ENCODE measurements around the gene SCGB1A1. TPM values are rescaled to one million over a fixed set of nuclear protein-coding genes. Genes with fewer than 3 reads are reported as not detected.
"Not testable (repeated sequence)": the region's sequence is repeated elsewhere in the genome, so short reads cannot be mapped to it uniquely, and the experiment has no call there.

SCGB1A1 gene
- total RNA-seq, 1 donor from 2014 or later = 0.48 TPM

GRCh38 chr11:62421996-62422395 is 3.2 kb downstream of the SCGB1A1 start:
- ATAC-seq = no peak

- no peak for ATAC-seq
Observed at GRCh38 chr11:62423012-62423411, 4.2 kb downstream of the SCGB1A1 start.

- no peak for ATAC-seq
Observed at GRCh38 chr11:62427630-62428233, 8.9 kb downstream of the SCGB1A1 start.

GRCh38 chr11:62428871-62429560 is 10.2 kb downstream of the SCGB1A1 start:
- ATAC-seq = no peak

GRCh38 chr11:62430425-62430824 is 11.6 kb downstream of the SCGB1A1 start:
- no peak for ATAC-seq

- ATAC-seq = no peak
Observed at GRCh38 chr11:62431171-62431901, 12.5 kb downstream of the SCGB1A1 start.

- no peak for ATAC-seq
Observed at GRCh38 chr11:62432695-62433094, 13.9 kb downstream of the SCGB1A1 start.

- ATAC-seq = no peak
Observed at GRCh38 chr11:62433141-62433903, 14.5 kb downstream of the SCGB1A1 start.

- ATAC-seq = peak; percentile 44
Observed at GRCh38 chr11:62433904-62434276, 15.1 kb downstream of the SCGB1A1 start.

GRCh38 chr11:62435846-62436660 is 17.2 kb downstream of the SCGB1A1 start:
- no peak for ATAC-seq

GRCh38 chr11:62437616-62438015 is 18.8 kb downstream of the SCGB1A1 start:
- no peak for ATAC-seq

- ATAC-seq = no peak
Observed at GRCh38 chr11:62438641-62439040, 19.8 kb downstream of the SCGB1A1 start.

GRCh38 chr11:62439785-62440602 is 21.2 kb downstream of the SCGB1A1 start:
- ATAC-seq = no peak

- ATAC-seq = no peak
Observed at GRCh38 chr11:62443390-62444235, 24.8 kb downstream of the SCGB1A1 start.

GRCh38 chr11:62444236-62444833 is 25.5 kb downstream of the SCGB1A1 start:
- peak; percentile 50 for ATAC-seq

GRCh38 chr11:62444835-62445234 is 26.0 kb downstream of the SCGB1A1 start:
- ATAC-seq = peak; percentile 41

GRCh38 chr11:62445314-62445740 is 26.5 kb downstream of the SCGB1A1 start:
- ATAC-seq = no peak

GRCh38 chr11:62446091-62446490 is 27.3 kb downstream of the SCGB1A1 start:
- no peak for ATAC-seq

GRCh38 chr11:62449451-62449851 is 30.6 kb downstream of the SCGB1A1 start:
- peak; percentile 58 for ATAC-seq

GRCh38 chr11:62449912-62450311 is 31.1 kb downstream of the SCGB1A1 start:
- not testable (repeated sequence) for ATAC-seq
